CD4-positive, alpha-beta T cell (primary cell): ENCODE results near the gene PDLIM5. TPM values are rescaled to one million over a fixed set of nuclear protein-coding genes. Genes with fewer than 3 reads are reported as not detected.

Experiments used
- ATAC-seq: fragments of 200-7000 bp; cut with Tn5 transposase; one replicate; pipeline ENCODE4 v1.10.0; 2022; ENCODE audit warnings: mild to moderate bottlenecking; ENCODE audit not compliant: poor library complexity
- CTCF ChIA-PET: fragments of 350-600 bp; sonication (Branson Sonifier 250); formaldehyde crosslinking; loops from one replicate; lab custom pipeline; 2021; ENCODE audit warnings: antibody characterized with exemption, inconsistent platforms; lab: Charles Lee
- POLR2A ChIA-PET: fragments of 350-600 bp; sonication (Branson Sonifier 250); formaldehyde crosslinking; loops from one replicate; lab custom pipeline; 2021; ENCODE audit warnings: antibody characterized with exemption, inconsistent platforms; lab: Charles Lee
- DNase-seq, 14 experiments: peaks; one replicate each; pipeline ENCODE4 v3.0.0-alpha.2; 2013 to 2020; ENCODE audit warnings: mixed read lengths in 2 of 14
- H3K27ac ChIP-seq, 2 donors: one replicate each; pipeline versions ENCODE4 v1.5.1 to v1.7.0; 2013; ENCODE audit warnings: low read length in 2 of 2, low read depth in 1 of 2, mild to moderate bottlenecking in 1 of 2
- H3K27me3 ChIP-seq, 2 experiments: 1 replicate in 1 of 2; 2 replicates in 1 of 2; pipeline versions ENCODE4 v1.6.1 to v1.7.0; 2013; ENCODE audit warnings: low read length in 2 of 2, control low read depth in 1 of 2, mild to moderate bottlenecking in 1 of 2, moderate library complexity in 1 of 2; ENCODE audit not compliant: insufficient read depth in 2 of 2, control insufficient read depth in 1 of 2
- H3K36me3 ChIP-seq: one replicate; pipeline ENCODE4 v1.6.1; 2013; ENCODE audit warnings: low read length, control low read depth; ENCODE audit not compliant: insufficient read depth
- H3K4me1 ChIP-seq: one replicate; pipeline ENCODE4 v1.6.1; 2013; ENCODE audit warnings: low read length, control low read depth; ENCODE audit not compliant: insufficient read depth
- H3K4me3 ChIP-seq: one replicate; pipeline ENCODE4 v1.5.1; 2013; ENCODE audit warnings: mild to moderate bottlenecking, low read length, moderate library complexity
- H3K9me3 ChIP-seq, 2 experiments: 1 replicate in 1 of 2; 2 replicates in 1 of 2; pipeline versions ENCODE4 v1.6.1 to v1.7.0; 2013; ENCODE audit warnings: low read length in 2 of 2, mild to moderate bottlenecking in 2 of 2, control low read depth in 1 of 2, moderate library complexity in 1 of 2; ENCODE audit not compliant: control insufficient read depth in 1 of 2, insufficient read depth in 1 of 2
- H3K27ac Mint-ChIP-seq: one replicate; pipeline ENCODE4 v1.8.0; 2020; ENCODE audit warnings: mixed read lengths
- H3K27me3 Mint-ChIP-seq: one replicate; pipeline ENCODE4 v1.8.0; 2021; ENCODE audit warnings: mixed read lengths
- H3K36me3 Mint-ChIP-seq: one replicate; pipeline ENCODE4 v1.8.0; 2021; ENCODE audit warnings: low read depth, mixed read lengths
- H3K4me1 Mint-ChIP-seq: one replicate; pipeline ENCODE4 v1.8.0; 2021; ENCODE audit warnings: low read depth, mixed read lengths
- H3K4me3 Mint-ChIP-seq: one replicate; pipeline ENCODE4 v1.8.0; 2020; ENCODE audit warnings: mild to moderate bottlenecking, mixed read lengths
- H3K9me3 Mint-ChIP-seq: one replicate; pipeline ENCODE4 v1.8.0; 2020; ENCODE audit warnings: mixed read lengths
- intact Hi-C, 2 experiments: fragments of 100-400 bp; cut with DNase I in 1 of 2; cut with micrococcal nuclease in 1 of 2; formaldehyde crosslinking; loops; one replicate each; pipeline versions ENCODE4 v1.15.1 to v1.9.0; 2023 to 2025; cut with DNase I, micrococcal nuclease
- total RNA-seq, 174 experiments: library from RNA in 2 of 174; stranded (reverse) in 2 of 174; gene quantifications; one replicate each; pipeline ENCODE4 v1.2.3 and lab custom pipeline; 2021 to 2026
- TF ChIP-seq, protein P1 (sequence below): fragments of 200-600 bp; IDR thresholded peaks from one replicate; pipeline ENCODE4 v1.8.0; 2022; ENCODE audit warnings: antibody characterized with exemption, mild to moderate bottlenecking

Gene PDLIM5
- total RNA-seq, 2 experiments from 2014 or later, result 23.0 to 23.1 TPM

DNA sequence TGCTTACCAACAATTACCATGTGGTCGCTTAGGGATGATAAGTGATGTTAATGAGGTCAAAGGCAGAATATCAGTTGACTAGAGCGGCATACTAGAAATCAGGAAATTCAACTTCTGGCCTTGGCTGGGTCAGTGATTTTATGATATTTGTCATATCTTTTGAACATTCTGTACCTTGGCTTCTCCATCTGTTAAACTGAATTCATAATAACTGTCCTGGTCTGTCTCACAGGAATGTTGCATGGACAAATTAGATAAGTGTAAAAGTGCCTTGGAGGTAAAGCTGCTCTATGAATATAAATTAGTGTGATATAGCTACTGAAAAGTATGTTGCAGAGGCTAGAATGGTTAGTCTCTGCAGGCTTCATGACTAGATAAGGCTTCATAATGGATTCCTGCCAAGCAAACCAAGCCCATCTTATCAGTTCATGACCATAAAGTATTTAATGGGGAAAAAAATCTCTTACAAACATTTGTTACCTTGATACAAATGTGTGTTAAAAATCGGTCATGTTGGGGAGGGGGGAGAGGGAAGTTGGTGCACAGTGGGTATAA lies 201.4 kb downstream of the PDLIM5 start:
- ATAC-seq (no peak), DNase-seq (no peak)
- TF ChIP-seq, protein P1, sequence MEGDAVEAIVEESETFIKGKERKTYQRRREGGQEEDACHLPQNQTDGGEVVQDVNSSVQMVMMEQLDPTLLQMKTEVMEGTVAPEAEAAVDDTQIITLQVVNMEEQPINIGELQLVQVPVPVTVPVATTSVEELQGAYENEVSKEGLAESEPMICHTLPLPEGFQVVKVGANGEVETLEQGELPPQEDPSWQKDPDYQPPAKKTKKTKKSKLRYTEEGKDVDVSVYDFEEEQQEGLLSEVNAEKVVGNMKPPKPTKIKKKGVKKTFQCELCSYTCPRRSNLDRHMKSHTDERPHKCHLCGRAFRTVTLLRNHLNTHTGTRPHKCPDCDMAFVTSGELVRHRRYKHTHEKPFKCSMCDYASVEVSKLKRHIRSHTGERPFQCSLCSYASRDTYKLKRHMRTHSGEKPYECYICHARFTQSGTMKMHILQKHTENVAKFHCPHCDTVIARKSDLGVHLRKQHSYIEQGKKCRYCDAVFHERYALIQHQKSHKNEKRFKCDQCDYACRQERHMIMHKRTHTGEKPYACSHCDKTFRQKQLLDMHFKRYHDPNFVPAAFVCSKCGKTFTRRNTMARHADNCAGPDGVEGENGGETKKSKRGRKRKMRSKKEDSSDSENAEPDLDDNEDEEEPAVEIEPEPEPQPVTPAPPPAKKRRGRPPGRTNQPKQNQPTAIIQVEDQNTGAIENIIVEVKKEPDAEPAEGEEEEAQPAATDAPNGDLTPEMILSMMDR, result no peak
- H3K4me1 ChIP-seq, result no peaks in the 10 kb centered on the region
- ChIA-PET CTCF (no interaction called here), POLR2A (no interaction called here)
- no peaks in the 10 kb centered on the region for H3K9me3 Mint-ChIP-seq
- H3K27ac ChIP-seq, result no peak overlapping the region
- no peaks in the 10 kb centered on the region for H3K27me3 Mint-ChIP-seq
- H3K27ac Mint-ChIP-seq, result no peak overlapping the region
- no peak overlapping the region for H3K4me3 Mint-ChIP-seq
- no peaks in the 10 kb centered on the region for H3K9me3 ChIP-seq
- H3K4me1 Mint-ChIP-seq, result no peaks in the 10 kb centered on the region
- H3K36me3 Mint-ChIP-seq, result peaks cover 30% of the 10 kb centered on the region
- H3K4me3 ChIP-seq, result no peak overlapping the region
- intact Hi-C loops, result no loop called here
- peaks cover 9% of the 10 kb centered on the region for H3K36me3 ChIP-seq
- no peaks in the 10 kb centered on the region for H3K27me3 ChIP-seq

DNA sequence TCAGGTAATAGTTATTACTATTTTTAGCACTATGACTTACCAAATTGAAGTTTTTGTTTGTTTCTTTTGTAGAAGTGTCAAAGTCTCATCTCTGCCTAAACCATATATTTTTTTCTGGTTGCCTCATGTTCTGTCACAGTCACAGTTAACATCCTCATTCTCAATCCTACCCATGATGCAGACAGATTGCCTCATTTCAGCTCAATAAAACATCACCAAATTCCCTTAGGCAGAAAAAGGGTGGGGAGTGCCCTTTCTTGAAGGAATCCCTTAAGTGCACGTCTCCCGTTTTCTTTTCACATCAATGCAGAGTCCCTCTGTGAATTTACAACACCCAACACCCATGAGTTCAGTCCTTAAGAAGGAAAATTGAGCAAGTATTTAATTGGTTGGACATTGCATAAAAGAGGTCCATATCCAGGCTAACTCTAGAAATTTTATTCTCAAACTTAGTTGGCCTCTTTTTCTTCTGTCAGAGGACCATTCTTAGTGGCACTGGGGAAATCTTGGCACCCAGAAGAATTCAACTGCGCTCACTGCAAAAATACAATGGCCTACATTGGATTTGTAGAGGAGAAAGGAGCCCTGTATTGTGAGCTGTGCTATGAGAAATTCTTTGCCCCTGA lies 202.4 kb downstream of the PDLIM5 start:
- ChIA-PET CTCF (no interaction called here), POLR2A (no interaction called here)
- Mint-ChIP-seq H3K36me3 (peaks cover 39% of the 10 kb centered on the region), H3K4me1 (no peaks in the 10 kb centered on the region), H3K27me3 (no peaks in the 10 kb centered on the region), H3K4me3 (no peak overlapping the region), H3K27ac (no peak overlapping the region), H3K9me3 (no peaks in the 10 kb centered on the region)
- Histone ChIP-seq H3K36me3 (peaks cover 9% of the 10 kb centered on the region), H3K9me3 (no peaks in the 10 kb centered on the region), H3K4me1 (no peaks in the 10 kb centered on the region), H3K4me3 (no peak overlapping the region), H3K27ac (no peak overlapping the region), H3K27me3 (no peaks in the 10 kb centered on the region)
- no peak for DNase-seq
- intact Hi-C loops, result no loop called here
- no peak for ATAC-seq
- TF ChIP-seq, protein P1, result no peak

DNA sequence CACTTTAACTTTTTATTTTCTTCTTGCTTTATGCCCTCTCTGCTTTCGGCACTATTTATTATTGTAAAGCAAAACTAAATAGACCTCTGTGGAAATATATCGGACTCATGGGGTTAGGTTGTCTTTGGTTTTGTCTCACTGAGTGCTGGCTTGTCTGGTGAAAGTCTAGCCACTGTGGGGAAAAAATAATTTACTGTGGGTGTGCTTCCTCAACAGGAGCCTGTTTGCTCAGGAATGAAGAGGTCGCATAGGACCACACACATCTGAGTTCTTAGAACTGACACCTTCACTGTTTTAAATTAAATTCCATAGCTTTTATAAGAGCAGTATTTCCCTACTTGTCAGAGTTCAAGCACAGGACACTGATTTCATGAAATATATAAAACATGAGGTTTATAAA lies 203.0 kb downstream of the PDLIM5 start:
- Mint-ChIP-seq H3K4me3 (no peak overlapping the region), H3K9me3 (no peaks in the 10 kb centered on the region), H3K27me3 (no peaks in the 10 kb centered on the region), H3K4me1 (no peaks in the 10 kb centered on the region), H3K36me3 (peaks cover 40% of the 10 kb centered on the region), H3K27ac (no peak overlapping the region)
- peaks cover 9% of the 10 kb centered on the region for H3K36me3 ChIP-seq
- no peaks in the 10 kb centered on the region for H3K9me3 ChIP-seq
- H3K27me3 ChIP-seq, result no peaks in the 10 kb centered on the region
- no peak overlapping the region for H3K27ac ChIP-seq
- intact Hi-C loops, result no loop called here
- H3K4me3 ChIP-seq, result no peak overlapping the region
- no peak for ATAC-seq
- ChIA-PET CTCF (no interaction called here), POLR2A (no interaction called here)
- H3K4me1 ChIP-seq, result no peaks in the 10 kb centered on the region
- no peak for DNase-seq
- TF ChIP-seq, protein P1, result no peak
